Amygdala (tissue), 56 donors: ENCODE data around the gene PPARG.
"Not testable (repeated sequence)": the region's sequence is repeated elsewhere in the genome, so short reads cannot be mapped to it uniquely, and the experiment has no call there.

Experiments used
- DNase-seq, 56 donors: peaks; one replicate each; lab custom pipeline; 2025; lab: John Stamatoyannopoulos, UW

PPARG gene

DNA sequence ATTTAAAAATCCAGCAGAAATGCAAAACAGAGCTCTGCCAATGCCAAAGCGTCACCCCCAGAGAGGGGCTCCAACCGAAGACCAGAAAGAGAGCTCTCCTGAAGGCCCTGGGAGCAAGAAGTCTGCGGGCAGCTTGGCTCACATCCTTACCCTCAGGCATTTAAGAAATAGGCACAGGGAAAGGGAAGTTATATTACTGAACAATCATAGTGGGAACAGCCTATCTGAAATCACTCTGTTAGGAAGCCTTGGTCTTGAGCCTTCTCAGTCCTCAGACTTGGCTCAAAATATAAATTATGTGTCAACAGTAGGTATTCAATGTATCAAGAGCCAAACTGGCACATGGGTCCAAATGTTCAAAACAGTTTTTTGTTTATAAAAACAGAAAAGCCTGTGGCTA lies 10.3 kb upstream of the PPARG start:
- DNase-seq, result no peak

DNA sequence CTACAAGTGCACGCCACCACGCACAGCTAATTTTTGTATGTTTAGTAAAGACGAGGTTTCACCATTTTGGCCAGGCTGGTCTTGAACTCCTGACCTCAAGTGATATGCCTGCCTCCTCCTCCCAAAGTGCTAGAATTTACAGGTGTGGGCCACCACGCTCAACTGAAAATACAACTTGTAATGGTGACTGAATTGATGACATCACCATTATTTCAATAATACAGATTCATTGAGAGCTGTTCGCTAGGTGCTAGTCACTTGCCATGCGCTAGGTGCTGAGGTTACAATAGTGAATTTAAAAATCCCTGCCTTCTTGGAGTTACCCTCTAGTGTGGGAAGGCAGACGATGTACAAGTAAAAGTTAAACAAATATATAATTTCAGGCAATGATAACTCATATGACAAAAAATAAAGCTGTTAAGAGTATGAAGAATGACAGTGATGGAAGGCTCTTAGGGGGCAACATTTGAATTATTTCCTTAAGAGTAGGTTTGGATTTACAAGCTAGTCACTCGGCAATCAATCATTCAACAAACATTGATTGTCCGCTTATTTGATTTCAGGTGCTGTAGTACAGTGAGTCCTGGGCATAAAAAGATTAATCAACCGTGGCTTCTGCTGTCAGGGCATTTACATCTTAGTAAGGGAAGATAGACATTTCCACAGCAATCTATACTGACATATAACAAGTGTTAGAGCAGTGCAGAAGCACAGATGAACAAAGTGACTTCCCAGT lies 9.1 kb upstream of the PPARG start:
- no peak for DNase-seq

DNA sequence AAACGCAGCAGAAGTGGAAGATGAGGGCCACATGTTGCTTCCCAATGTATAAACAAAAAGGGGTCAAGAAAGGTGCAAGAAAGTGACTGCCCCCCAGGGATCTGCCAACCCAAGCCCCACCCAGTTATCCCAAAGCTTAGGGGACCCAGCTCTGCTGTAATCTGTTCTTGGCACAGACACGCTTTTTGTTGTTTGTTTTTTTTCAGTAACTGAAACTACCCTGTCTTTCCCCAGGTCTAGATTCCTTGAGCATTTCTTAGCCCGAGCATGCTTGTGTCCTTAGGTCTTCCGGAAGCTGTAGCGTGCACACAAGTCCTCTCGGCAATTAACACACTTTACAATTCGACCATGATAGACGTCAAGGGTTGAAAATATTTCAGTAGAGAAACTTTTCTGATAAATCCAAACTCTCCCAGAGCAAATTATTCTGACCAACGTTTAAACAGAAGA lies 8.5 kb upstream of the PPARG start:
- DNase-seq, result no peak

DNA sequence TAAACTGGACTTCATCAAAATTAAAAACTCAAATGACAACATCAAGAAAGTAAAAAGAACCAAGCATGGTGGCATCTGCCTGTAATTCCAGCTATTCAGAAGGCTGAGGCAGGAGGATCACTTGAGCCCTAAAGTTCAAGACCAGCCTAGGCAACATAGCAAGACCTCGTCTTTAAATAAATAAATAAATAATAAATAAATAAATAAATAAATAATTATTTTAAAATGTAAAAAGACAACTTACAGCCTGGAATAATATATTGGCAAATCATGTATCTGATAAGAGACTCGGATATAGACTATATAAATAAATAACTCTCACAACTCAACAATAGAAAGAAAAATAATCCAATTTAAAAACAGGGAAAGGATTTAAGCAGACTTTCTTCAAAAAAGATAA lies 4.3 kb upstream of the PPARG start:
- no peak for DNase-seq

DNA sequence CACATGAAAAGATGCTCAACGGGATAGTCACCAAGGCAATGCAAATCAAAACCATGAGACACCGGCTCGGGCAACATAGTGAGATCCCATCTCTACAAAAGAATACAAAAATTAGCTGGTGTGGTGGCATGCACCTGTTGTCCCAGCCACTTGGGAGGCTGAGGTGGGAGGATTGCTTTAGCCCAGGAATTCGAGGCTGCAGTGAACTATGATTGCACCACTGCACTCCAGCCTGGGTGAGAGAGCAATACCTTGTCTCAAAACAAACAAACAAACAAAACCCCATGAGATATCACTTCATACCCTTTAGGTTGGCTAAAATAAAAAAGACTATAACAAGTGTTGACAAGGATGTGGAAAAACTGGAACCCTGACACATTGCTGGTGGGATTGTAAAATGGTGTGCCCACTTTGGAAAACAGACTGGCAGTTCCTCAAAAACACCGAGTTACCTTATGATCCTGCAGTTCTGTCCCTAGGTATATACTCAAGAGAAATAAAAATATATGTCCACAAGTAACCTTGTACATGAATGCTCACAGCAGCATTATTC lies 3.8 kb upstream of the PPARG start:
- DNase-seq, result no peak

DNA sequence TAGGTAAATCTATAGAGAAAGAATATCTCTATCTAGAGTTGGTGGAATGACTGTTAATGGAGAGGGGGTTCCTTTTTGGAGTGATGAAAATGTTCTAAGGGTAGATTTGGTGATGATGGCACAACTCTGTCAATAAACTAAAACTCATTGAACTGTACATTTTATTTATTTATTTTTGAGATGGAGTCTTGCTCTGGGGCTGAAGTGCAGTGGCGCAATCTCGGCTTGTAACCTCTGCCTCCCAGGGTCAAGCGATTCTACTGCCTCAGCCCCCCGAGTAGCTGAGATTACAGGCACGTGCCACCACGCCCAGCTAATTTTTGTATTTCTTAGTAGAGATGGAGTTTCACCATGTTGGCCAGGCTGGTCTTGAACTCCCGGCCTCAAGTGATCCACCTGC lies 3.1 kb upstream of the PPARG start:
- DNase-seq, result not testable (repeated sequence)

DNA sequence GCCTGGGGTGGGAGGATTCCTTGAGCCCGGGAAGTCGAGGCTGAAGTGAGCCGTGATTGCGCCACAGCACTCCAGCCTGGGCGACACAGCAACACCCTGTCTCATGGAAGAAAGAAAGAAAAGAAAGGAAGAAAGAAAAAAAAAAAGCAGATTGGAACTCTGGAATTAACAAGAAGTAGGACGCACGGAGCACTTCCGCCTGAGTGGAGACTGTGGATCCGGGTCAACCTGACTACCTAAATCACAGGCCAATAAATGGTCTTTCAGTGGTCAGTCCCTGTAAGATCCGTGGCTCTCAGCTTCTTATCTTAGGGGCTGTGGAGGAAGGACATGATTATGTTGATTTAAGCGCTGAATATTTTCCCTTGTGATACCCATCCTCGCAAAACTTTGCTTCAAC lies 2.4 kb upstream of the PPARG start:
- DNase-seq, result no peak

DNA sequence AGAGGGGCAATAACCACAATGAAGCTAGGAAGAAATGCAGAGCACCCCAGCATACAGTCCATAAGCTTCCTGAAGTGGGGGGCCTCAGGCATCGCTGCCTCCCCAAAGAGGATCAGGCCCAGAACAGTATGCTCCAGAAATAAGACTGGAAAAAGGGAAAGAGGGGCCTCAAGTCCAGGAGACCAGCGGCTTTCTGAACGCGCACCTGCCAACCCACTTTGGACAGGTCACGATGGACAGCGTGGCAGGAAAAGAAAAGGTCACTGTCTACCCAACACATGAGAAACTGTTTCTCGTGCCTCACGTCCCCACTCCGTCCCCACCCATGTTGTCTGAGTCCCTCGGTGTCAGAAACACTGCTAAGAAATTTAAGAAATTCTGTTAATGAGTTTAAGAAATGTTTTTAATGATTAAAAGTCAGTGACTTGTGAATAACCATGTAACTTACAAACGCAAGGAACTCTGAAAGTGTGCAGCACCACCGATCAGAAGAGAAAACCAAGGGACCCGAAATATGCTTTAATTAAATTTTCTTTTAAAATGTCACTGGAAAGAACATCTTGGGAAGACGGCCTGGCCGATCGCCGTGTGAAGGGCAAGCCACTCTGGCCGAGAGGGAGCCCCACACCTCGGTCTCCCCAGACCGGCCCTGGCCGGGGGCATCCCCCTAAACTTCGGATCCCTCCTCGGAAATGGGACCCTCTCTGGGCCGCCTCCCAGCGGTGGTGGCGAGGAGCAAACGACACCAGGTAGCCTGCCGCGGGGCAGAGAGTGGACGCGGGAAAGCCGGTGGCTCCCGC lies 1.7 kb upstream of the PPARG start:
- DNase-seq, result peak in 2 of 56 donors; percentile 12 to 14

DNA sequence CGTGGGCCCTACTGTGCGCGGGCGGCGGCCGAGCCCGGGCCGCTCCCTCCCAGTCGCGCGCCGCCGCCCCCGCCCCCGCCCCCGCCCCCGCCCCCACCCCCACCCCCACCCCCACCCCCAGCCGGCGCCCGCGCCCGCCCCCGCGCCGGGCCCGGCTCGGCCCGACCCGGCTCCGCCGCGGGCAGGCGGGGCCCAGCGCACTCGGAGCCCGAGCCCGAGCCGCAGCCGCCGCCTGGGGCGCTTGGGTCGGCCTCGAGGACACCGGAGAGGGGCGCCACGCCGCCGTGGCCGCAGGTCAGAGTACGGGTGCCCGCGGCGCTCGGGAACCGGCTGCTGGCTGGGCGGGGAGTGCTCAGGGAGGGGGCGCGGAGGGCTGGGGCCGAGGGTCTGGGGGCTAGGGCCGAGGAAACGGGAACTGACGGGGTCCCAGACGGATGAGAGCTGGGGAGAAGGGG lies 1.1 kb upstream of the PPARG start:
- DNase-seq, result peak in 2 of 56 donors; percentile 2 to 14

DNA sequence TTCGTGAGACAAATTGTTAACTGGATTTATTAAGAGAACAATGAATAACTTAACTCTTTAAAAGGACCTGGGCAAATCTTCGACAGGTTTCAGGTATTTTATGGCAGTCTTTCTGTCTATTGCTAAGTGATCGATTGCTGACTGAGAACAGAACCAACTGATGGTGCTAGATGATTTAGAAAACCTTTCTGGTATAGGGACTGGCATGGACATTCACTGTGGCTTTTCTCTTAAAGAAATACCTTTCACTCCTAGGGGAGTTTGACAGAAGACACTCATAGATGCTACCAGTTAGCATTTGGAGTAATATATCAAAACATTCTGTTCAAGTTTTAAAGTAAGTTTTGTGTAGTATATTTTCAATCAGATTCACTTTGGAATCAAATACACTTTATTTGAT lies 654 bp downstream of the PPARG start:
- no peak for DNase-seq

DNA sequence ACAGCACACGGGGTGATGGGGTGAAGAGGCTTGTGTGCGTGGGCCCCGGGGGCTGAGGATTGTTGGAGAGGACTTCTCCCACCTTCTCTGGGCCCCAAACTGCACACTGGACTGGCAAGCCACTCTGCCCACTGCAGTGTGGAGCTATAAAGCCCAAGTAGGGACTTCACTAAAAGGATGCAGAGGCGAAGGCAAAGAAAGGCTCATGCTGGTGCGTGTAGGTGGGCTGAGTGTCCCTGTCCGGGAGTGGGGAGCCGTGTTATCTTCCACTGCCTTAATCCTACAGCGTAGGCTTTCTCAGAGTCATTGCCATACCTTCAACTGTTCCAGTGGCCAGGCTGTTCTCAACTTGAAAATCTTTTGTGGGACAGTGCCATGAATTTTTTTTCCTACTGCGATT lies 3.9 kb downstream of the PPARG start:
- no peak for DNase-seq

DNA sequence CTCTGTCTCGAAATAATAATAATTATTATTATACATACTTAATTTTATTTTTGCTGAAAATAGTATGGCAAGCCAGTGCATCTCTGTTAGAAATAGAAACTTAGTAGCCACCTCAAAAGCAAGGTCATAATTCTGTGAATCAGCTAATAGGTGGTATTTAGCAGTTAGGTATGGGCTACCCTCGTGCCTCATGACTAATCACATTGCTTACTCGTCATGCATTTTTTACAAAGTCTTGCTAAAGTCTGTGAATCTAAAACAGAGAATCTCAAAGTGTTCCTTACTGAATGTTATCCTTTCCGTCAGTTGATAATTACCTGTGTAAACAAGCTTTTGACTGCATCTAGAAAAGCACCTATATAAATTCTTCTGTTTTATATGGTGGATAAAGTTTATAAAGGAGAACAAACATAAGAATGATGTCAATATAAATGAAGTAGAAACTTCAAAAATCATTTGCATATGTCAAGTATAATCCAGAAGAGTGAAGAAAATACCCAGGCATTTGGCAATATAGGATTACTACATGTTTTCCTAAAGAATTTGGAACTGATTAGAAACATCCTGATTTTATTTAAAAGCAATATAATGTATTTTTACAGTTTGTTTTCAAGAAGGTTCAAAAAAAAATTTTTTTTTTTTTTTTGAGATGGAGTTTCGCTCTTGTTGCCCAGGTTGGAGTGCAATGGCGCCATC lies 6.2 kb downstream of the PPARG start:
- DNase-seq, result no peak

DNA sequence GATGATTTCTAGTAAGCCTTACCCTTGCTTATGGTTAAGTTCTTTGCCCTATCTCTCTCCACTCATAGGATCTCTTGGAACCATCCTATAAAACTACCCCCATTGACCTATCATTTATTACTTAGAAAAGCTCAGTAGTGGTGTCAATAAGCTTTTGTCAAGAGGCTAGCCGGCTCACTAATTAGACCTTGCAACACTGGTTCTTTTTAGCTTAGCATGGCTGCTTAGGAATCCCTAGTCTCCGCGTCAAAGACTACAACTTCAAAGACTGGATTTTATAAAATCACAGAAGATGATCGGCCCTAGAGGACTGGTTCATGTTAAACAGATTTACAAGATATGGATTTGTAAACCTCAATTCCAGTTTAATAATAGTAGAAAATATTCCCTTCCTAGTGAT lies 7.6 kb downstream of the PPARG start:
- DNase-seq, result no peak

DNA sequence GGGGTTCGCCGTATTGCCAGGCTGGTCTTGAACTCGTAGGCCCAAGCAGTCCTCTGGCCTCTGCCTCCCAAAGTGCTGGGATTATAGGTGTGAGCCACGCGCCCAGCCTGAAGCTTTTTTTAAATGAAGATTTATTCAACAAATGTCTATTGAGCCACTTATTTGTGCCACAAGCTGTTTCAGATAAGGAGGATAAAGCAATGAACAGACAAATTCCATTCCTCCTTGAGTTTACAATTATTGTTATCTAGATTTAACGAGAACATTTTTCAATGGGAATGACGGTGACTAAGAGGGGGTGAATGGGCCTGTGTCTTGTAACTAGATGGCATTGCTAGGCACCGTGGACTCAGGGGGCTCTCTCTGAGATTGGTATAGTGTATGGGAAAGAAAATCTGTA lies 10.2 kb downstream of the PPARG start:
- DNase-seq, result no peak

DNA sequence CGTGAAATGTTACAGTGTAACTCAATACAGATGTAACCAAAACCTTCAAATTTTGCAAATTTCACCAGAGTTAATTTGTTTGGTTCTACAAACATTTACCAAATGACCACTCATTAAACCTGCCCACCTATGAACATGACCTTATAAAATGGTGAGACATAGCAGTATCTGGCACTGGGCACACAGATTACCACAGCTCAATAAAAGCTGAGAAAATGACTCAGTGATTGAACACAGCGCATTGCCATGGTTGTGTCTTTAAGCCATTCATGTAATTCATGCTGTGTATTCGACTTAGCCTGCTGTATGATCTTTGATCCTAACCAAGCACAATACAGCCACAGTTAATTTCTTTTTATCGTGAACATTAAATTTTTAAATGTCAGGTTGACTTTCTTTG lies 11.3 kb downstream of the PPARG start:
- no peak for DNase-seq

DNA sequence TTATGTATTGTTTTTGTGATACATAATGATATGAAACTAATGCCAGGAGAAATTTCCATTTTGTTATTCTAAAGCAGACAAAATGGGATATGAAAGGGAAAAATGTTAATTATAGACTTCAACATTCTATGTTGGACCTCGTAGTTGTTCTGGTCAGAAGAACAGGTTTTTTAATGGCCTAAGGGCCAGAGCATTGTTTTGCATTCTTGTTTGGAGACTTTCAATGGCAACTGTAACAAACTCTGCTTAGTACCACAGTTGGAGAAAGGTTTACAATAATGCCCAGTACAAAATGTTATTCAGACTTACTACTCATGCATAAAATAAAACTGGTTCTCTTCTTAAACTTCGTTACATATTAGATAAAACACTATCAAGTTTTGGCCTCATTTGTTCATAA lies 12.2 kb downstream of the PPARG start:
- no peak for DNase-seq

DNA sequence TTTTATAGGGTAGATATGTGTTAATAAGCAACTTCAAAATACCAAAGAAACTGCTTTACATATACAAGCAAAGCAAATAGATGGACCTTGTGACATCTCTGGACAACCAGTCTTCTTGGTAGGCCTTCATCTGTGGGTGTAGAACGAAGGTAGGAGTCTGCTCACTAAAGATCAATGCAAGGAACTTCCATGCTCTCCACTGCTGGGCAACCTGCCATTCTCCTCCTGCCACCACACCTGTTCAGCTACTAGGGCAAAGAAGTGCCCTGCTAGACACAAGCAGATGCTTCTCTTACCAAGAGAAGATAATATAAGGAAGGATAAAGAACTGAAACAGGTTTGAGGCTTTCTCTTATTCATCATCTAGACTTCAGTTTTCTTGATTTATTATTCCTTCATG lies 12.6 kb downstream of the PPARG start:
- no peak for DNase-seq

DNA sequence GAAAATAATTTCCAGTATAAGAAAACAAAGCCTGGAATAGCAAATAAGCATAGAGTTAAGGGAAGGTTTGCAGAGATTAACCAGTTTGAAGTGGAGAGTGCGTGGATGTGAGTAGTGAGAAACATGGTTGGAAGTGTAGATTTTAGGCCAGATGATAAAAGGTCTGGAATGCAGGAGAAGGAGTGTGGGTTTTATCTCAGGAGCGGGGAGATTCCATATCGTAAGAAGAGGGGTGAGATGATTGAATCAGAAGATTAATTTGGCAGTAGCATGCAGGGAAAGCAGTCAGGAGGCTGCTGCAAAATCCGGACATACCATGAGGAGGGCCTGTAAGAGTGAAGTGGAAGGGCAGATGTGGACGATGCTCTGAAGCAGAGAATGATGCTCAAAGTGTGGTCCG lies 13.7 kb downstream of the PPARG start:
- DNase-seq, result no peak

DNA sequence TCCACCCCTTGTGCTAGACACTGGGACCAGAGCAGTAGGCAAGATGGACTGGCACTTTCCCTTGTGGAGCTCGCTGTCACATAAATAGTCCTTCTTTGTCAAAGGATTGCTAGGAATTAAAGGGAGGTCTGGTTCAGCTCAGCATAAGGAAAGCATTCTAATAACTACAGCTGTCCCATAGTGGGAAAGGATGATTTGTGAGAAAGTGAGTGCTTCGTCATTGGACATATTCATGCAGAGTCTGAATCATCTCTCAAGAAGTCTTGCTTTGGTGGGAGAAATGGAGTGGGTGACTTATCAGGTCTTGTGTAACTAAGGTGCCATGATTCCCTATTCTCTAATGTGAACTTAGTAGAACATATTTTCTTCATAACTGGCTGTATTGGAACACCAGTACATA lies 14.7 kb downstream of the PPARG start:
- DNase-seq, result no peak

DNA sequence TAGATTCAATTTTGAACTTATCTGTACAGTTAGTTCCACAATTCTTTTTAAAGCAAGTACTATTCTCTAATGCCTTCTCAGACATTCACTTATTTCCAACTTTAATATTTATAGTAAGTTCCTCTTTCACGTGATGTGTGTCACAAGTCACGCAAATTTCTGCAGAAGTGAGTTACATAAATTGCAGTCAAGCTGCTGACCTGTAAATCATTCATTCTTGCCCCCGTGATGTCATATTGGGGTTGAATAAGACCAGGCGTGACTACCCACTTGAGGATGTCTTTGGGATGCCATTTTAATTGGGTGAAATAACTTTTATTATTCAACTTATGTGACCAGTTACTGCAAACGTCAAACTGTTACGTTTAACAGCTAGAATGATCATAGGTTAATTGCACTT lies 15.1 kb downstream of the PPARG start:
- DNase-seq, result no peak

DNA sequence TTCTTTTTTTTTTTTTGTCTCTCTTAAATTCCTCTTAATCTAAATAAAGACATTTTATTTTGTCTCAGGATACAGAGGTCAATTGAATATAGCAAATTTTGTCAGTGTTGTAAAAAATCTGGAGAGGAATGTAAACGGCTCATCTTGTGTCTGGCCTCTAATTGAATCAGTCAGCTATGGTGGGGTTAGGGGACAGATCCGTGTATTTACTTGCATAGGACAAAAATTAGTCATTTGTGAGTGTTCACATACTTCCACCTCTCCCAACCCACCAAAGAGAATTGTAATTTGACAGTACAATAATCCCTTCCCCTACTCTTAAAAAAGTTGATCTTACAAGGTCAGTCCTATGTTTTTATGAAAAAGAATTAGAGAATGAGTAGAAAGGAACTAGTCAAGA lies 18.3 kb downstream of the PPARG start:
- DNase-seq, result no peak
